Measurements from ENCODE around the gene SF3A1.

GRCh38 chr22:30285846-30286200 is 70.9 kb downstream of the SF3A1 start:
- TF ChIP-seq, protein P1, sequence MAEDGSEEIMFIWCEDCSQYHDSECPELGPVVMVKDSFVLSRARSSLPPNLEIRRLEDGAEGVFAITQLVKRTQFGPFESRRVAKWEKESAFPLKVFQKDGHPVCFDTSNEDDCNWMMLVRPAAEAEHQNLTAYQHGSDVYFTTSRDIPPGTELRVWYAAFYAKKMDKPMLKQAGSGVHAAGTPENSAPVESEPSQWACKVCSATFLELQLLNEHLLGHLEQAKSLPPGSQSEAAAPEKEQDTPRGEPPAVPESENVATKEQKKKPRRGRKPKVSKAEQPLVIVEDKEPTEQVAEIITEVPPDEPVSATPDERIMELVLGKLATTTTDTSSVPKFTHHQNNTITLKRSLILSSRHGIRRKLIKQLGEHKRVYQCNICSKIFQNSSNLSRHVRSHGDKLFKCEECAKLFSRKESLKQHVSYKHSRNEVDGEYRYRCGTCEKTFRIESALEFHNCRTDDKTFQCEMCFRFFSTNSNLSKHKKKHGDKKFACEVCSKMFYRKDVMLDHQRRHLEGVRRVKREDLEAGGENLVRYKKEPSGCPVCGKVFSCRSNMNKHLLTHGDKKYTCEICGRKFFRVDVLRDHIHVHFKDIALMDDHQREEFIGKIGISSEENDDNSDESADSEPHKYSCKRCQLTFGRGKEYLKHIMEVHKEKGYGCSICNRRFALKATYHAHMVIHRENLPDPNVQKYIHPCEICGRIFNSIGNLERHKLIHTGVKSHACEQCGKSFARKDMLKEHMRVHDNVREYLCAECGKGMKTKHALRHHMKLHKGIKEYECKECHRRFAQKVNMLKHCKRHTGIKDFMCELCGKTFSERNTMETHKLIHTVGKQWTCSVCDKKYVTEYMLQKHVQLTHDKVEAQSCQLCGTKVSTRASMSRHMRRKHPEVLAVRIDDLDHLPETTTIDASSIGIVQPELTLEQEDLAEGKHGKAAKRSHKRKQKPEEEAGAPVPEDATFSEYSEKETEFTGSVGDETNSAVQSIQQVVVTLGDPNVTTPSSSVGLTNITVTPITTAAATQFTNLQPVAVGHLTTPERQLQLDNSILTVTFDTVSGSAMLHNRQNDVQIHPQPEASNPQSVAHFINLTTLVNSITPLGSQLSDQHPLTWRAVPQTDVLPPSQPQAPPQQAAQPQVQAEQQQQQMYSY (CRISPR knock-in tag; IDR thresholded peaks at IDR 0.05), result no peak
- no peak for TF ChIP-seq ZNF138 (CRISPR knock-in tag; conservative IDR thresholded peaks at IDR 0.05)
- TF ChIP-seq, protein P2, sequence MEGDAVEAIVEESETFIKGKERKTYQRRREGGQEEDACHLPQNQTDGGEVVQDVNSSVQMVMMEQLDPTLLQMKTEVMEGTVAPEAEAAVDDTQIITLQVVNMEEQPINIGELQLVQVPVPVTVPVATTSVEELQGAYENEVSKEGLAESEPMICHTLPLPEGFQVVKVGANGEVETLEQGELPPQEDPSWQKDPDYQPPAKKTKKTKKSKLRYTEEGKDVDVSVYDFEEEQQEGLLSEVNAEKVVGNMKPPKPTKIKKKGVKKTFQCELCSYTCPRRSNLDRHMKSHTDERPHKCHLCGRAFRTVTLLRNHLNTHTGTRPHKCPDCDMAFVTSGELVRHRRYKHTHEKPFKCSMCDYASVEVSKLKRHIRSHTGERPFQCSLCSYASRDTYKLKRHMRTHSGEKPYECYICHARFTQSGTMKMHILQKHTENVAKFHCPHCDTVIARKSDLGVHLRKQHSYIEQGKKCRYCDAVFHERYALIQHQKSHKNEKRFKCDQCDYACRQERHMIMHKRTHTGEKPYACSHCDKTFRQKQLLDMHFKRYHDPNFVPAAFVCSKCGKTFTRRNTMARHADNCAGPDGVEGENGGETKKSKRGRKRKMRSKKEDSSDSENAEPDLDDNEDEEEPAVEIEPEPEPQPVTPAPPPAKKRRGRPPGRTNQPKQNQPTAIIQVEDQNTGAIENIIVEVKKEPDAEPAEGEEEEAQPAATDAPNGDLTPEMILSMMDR (IDR thresholded peaks at IDR 0.05), result no peak
- no peak for TF ChIP-seq STAT6 (CRISPR knock-in tag; conservative IDR thresholded peaks at IDR 0.05; ENCODE audit: low read depth)
- TF ChIP-seq, protein P3, sequence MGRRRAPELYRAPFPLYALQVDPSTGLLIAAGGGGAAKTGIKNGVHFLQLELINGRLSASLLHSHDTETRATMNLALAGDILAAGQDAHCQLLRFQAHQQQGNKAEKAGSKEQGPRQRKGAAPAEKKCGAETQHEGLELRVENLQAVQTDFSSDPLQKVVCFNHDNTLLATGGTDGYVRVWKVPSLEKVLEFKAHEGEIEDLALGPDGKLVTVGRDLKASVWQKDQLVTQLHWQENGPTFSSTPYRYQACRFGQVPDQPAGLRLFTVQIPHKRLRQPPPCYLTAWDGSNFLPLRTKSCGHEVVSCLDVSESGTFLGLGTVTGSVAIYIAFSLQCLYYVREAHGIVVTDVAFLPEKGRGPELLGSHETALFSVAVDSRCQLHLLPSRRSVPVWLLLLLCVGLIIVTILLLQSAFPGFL (CRISPR knock-in tag; IDR thresholded peaks at IDR 0.05; ENCODE audit: borderline replicate concordance), result no peak
- TF ChIP-seq, protein P4, sequence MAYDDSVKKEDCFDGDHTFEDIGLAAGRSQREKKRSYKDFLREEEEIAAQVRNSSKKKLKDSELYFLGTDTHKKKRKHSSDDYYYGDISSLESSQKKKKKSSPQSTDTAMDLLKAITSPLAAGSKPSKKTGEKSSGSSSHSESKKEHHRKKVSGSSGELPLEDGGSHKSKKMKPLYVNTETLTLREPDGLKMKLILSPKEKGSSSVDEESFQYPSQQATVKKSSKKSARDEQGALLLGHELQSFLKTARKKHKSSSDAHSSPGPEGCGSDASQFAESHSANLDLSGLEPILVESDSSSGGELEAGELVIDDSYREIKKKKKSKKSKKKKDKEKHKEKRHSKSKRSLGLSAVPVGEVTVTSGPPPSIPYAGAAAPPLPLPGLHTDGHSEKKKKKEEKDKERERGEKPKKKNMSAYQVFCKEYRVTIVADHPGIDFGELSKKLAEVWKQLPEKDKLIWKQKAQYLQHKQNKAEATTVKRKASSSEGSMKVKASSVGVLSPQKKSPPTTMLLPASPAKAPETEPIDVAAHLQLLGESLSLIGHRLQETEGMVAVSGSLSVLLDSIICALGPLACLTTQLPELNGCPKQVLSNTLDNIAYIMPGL (CRISPR knock-in tag; IDR thresholded peaks at IDR 0.05), result no peak
- TF ChIP-seq JUN (CRISPR knock-in tag; IDR thresholded peaks at IDR 0.05), result no peak
- no peak for TF ChIP-seq CREB1 (CRISPR knock-in tag; IDR thresholded peaks at IDR 0.05)
